Stimulated activated CD8-positive, alpha-beta memory T cell treated with anti-CD3 and anti-CD28 coated beads, Interleukin-12 subunit alpha, Interleukin-12 subunit beta, amount 100 ng/mL, for 4 hours (primary cell): ENCODE measurements around the gene SENP7.
A peak's percentile ranks its signal among the peaks of the same experiment; 100 is the strongest.
"Not testable (repeated sequence)": the region's sequence is repeated elsewhere in the genome, so short reads cannot be mapped to it uniquely, and the experiment has no call there.

ENCODE experiments used
- DNase-seq: peaks from one replicate; pipeline ENCODE4 v3.0.0-alpha.2; 2020; ENCODE audit warnings: low read depth

The SENP7 gene

DNA sequence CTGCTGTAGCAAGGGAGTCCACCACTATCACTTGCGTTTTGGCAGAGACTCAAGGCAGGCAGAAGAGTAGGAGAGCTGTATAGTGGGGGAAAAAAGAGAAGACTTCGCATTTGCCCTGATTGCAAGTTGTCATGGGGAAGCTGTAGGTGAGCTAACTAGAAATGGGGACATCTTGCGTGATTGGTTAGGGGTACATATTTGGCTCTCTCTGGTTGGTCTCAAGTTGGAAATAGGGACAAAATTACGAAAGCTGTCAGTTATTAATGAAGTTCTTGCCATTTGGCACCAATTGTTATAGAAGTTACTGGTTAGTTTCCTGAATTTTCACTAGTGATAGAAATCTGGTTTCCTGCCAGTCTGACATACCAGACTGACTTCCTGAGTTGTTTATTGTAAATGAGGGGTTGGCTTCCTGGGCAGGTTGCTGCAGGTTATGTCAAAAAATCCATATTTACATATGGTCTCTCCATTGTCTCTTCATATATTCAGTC is 8.2 kb upstream of the SENP7 start:
- DNase-seq, result no peak

DNA sequence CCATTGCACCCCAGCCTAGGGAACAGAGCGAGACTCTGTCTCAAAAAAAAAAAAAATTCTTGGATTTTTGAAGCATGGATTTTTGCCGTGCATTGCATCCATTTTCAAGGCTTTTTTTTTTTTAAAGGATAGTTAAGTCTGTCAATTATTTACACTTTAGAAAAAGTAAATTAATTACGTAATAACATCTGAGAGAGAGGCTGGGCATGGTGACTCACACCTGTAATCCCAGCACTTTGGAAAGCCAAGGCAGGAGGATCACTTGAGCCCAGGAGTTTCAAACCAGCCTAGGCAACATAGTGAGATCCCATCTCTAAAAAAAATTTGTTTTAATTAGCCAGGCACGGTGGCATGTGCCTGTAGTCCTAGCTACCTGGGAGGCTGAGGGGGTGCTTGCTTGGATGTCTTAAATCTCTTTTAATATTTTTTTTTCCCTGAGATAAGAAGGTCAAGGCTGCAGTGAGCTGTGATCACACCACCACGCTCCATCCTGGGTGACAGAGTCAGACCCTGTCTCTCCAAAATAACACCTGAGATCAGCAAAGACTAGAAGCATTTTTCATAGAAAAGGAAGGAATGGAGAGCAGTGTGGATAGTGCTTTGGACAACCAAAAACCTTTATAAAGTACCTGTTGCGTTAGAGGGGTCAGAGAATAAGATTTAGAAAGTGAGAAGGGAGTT is 6.8 kb upstream of the SENP7 start:
- no peak for DNase-seq

DNA sequence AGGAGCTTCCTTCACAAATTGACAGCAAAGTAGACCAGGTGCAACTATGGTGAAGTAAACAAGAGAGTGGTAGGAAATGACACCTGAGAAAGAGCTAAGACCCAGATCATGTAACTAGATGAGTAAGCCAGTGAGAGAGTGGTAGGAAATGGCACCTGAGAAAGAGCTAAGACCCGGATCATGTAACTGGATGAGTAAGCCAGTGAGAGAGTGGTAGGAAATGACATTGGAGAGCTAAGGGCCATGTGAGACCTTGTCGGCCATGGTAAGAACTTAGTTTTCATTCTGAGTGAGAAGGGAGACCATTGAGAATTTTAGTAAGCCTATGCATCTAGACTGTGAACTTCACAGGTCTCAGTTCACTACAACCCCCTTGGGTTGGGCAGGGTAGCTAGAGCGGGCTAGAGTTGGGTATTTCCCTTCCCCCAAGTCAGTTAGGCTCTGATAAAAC is 5.4 kb upstream of the SENP7 start:
- DNase-seq, result no peak

DNA sequence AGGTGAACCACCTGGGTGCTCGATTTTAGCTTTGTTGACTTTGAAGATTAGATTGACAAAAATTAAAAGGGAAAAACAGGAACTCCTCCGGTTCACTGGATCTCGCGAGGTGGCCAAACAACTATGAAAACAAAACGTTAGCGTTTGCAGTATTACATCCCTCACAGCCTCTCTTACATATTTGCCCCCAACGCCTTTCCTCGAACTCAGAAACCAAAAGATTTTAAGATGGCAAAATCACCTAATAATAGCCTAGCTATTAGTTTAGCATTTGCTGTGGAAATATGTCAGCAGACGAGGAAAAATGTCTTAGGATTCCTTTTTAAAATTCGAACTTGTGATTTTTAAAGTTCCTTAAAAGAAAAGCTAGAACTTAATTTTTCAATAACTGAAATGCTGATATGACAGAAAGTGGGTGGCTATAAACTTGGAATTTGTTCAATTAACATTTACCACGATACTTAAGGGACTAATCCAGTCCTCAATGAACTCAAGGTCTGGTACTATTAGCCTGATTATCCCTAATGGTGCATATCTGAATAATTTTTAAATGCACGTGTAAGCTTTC is 491 bp upstream of the SENP7 start:
- DNase-seq, result no peak

DNA sequence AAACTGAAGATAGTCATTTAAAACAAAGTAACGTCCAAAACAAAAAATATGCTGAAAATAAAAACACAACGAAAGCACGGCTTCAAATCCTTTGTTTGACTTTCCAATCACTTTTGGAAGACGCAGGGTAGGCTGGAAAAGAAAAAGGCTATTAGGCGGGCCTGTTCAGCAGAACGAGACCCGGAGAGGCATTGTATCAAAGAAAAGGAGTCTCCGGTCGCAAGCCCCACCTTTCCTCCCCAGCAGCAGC is 691 bp downstream of the SENP7 start:
- DNase-seq, result no peak

DNA sequence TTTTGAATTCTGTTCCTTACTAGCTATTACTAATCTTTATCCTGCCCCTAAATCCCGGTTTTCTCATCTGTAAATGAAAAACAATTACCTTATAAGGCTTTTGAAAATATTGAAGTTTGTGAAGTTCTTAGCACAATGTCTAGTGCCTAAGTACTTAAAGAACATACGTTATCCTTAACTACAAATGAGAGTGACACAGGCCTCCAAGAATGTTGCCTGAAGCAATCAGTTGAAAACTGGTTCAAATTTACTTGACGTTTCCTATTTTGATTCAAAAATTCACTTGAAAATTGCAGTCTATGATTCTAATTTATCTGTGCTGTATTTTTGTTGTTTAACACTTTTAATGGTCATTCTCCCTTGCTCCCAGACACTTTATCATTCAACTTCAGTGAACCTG is 3.2 kb downstream of the SENP7 start:
- no peak for DNase-seq

DNA sequence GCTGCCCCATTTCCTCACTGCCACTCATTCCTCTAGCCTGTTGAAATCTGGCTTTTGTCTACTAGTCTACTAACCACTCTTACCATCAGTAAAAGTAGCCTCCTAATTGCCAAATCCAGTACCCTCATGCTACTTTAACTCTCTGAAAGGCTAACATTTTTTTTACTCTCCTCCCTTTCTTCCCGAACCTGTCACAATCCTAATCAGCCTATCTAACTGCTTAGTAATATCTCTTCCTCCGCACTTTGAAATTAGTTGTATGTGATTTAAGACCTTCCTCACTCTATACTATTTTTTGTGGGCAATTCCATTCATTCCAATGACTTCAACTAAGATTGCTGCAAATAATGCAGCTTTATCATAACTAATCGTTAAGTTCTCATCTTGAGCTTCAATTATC is 3.7 kb downstream of the SENP7 start:
- DNase-seq, result no peak

DNA sequence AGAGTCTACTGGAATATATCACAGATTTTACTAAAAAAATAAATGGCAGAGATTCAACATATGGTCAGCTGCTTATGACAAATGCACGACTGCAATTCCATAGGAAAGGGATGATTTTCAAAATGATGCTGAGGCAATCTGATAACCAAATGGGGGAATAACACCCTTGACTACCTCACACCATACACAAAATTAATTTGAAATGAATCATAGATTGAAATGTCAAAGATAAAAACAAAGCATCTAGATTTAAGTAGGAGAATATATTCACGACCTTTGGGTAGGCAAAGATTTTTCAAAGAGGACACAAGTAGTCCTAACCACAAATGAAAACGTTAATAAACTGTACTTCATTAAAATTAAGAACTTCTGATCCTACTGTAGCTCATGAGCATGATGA is 11.2 kb downstream of the SENP7 start:
- DNase-seq, result no peak

DNA sequence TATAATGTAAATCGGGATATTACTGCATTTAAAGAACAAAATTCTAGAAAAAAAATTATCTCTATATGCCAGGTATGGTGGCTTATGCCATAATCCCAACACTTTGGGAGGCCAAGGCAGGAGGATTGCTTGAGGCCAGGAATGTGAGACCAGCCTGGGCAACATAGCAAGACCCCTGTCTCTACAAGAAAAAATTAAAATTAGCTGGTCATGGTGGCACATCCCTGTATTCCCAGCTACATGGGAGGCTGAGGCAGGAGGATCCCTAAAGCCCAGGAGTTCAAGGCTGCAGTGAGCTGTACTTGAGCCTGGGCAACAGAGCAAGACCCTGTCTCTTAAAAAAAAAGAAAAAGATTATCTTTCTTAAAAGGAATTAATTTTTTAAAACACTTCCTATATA is 12.8 kb downstream of the SENP7 start:
- DNase-seq, result no peak

DNA sequence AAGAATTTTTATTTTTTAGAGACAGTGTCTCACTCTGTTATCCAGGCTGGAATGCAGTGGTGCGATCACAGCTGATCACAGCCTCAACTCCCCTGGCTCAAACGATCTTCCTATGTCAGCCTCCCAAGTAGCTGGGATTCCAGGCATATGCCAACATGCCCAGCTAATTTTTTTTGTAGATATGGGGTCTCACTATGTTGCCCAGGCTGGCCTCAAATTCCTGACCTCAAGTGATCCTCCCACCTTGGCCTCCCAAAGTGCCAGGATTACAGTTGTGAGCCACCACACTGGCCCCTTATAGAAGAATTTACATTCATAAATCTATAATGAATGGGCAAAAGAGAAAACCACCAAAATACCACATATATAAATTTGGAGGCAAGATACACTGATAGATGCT is 15.2 kb downstream of the SENP7 start:
- no peak for DNase-seq

DNA sequence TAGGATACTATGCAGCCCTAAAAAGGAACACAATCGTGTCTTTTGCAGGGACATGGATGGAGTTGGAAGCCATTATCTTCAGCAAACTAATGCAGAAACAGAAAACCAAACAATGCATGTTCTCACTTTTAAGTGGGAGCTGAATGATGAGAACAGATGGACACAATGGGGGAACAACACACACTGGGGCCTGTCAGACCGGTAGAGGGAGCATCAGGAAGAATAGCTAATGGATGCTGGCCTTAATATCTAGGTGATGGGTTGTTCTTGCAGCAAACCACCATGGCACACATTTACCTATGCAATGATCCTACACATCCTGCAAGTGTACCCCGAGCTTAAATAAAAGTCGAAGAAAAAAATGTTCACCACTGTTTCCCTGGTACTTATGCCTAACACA is 17.5 kb downstream of the SENP7 start:
- no peak for DNase-seq

DNA sequence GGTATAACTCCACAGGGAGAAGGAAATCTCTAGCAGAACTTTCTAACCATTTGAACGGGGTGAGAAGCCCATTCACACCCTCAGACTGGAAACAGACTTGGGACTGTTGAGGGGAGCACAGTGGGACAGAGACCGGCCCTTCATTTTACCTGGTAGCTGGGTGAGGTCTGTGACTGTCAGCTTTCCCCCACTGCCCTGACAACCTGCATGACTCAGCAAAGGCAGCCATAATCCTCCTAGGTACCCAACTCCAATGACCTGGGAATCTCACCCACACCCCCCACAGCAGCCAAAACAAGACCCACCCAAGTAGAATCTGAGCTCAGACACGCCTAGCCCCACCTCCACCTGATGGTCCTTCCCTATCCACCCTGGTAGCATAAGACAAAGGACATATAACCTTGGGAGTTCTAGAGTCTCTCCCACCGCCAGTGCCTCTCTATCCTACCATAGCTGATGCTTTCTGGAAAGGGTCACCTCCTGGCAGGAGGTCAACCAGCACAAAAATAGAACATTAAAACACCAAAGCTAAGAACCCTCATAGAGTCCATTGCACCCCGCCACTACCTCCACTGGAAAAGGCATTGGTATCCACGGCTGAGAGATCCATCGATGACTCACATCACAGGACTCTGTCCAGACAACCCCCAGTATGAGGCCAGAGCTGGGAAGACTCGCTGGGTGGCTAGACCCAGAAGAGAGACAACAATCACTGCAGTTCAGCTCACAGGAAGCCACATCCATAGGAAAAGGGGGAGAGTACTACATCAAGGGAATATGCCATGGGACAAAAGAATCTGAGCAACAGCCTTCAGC is 28.0 kb downstream of the SENP7 start:
- no peak for DNase-seq

DNA sequence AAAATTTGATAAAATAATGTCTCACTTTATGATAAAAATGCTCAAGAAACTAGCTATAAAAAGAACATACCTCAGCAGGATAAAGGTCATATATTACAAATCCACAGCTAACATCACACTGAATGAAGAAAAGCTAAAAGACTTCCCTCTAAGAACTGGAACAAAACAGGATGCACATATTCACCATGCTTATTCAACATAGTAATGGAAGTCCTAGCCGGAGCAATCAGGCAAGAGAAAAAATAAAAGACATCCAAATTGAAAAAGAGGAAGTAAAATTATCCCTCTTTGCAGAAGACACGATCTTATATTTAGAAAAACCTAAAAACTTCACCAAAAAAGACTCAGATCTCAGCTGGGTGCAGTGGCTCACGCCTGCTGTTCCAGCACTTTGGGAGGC is 34.0 kb downstream of the SENP7 start:
- DNase-seq, result no peak

DNA sequence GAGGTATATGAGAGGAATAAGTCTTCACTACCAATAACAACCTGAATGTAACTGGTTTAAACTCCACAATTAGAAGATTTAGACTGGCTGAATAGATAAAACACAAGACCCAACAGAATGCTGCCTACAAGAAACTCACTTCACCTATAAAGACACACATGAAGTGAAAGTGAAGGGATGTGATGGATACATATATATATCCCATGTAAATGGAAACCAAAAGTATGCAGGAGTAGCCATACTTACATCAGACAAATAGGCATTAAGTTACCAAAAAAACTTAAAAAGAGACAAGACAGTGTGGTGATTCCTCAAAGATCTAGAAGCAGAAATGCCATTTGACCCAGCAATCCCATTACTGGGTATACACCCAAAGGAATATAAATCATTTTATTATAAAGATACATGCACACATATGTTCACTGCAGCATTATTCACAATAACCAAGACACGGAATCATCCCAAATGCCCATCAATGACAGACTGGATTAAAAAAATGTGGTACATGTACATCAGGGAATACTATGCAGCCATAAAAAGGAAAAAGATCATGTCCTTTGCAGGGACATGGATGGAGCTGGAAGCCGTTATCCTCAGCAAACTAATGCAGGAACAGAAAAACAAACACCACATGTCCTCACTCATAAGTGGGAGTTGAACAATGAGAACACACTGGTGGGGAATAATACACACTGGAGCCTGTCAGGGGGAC is 38.0 kb downstream of the SENP7 start:
- not testable (repeated sequence) for DNase-seq

DNA sequence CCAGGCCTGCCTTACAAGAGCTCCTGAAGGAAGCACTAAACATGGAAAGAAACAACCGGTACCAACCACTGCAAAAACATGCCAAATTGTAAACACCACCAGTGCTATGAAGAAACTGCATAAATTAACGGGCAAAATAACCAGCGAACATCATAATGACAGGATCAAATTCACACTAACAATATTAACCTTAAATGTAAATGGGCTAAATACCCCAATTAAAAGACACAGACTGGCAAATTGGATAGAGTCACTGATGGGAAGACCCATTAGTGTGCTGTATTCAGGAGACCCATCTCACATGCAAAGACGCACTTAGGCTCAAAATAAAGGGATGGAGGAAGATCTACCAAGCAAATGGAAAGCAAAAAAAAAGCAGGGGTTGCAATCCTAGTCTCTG is 44.3 kb downstream of the SENP7 start:
- not testable (repeated sequence) for DNase-seq

DNA sequence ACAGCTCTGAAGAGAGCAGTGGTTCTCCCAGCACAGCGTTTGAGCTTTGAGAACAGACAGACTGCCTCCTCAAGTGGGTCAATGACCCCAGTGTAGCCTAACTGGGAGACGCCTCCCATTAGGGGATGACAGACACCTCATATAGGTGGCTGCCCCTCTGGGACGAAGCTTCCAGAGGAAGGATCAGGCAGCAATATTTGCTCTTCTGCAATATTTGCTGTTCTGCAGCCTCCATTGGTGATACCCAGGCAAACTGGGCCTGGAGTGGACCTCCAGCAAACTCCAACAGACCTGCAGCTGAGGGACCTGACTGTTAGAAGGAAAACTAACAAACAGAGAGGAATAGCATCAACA is 45.7 kb downstream of the SENP7 start:
- DNase-seq, result not testable (repeated sequence)

DNA sequence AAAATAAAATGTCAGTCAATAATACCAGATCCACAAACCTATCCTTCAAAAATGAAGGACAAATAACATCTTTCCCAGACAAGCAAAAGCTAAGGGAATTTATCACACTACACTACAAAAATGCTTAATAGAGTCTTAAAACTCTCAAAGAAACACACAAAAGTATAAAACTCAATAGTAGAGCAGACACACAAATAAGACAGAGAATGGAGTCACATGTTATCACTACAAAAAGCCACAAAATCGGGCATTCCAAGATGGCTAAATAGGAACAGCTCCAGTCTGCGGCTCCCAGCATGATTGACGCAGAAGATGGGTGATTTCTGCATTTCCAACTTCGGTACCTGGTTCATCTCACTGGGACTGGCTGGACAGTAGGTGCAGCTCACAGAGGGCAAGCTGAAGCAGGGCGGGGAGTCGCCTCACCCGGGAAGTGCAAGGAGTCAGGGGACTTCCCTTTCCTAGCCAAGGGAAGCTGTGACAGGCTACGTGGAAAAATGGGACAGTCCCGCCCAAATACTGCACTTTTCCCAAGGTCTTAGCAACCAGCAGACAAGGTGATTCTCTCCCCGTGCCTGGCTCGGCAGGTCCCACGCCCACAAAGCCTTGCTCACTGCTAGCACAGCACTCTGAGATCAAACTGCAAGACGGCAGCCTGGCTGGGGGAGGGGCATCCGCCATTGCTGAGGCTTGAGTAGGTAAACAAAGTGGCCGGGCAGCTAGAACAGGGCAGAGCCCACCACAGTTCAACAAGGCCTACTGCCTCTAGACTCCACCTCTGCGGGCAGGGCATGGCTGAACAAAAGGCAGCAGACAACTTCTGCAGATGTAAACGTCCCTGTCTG is 46.3 kb downstream of the SENP7 start:
- DNase-seq, result peak; percentile 35

DNA sequence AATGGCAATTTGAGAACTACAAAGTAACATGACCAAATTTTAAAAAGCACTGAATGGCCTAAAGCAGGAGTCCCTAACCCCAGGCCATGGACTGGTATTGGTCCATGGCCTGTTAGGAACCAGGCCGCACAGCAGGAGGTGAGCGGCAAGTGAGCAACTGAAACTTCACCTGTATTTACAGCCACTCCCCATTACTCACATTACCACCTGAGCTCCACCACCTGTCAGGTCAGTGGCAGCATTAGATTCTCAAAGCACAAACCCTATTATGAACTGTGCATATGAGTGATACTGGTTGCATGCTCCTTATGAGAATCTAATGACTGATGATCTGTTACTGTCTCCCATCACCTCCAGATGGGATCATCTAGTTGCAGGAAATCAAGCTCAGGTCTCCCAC is 48.8 kb downstream of the SENP7 start:
- no peak for DNase-seq

DNA sequence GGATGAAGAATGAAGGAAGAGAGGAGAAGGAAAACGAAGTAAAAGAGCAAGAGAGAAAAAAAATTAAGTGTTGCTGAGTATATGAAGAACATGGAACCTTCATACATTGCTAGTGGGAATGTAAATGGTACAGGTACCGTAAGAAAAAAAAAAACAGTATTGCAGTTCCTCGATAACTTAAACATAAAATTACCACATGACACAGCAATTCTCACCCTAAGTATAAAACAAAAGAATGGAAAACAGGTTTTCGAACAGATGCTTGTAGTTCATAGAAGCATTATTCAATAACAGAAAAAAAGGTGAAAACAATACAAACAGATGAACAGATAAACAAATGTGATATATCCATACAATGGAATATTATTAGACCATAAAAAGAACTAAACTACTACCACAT is 51.6 kb downstream of the SENP7 start:
- DNase-seq, result no peak

DNA sequence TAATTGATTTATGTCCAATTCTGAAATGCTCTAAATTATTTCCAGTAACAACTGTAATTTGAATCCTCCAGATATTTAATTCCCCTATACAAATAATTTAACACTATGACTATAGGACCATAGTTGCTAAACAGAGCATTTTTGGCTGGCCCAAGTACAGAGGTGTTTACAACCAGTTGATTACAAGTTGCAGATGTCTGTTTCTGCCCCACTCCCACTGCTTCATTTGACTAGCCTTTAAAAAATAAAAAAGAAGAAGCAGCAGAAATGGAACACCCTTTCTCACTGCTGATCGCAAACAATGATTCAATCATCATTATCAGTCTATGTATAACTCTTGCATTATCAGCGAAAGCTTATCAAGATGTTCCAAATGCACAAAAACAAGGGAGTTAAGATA is 54.6 kb downstream of the SENP7 start:
- DNase-seq, result no peak

DNA sequence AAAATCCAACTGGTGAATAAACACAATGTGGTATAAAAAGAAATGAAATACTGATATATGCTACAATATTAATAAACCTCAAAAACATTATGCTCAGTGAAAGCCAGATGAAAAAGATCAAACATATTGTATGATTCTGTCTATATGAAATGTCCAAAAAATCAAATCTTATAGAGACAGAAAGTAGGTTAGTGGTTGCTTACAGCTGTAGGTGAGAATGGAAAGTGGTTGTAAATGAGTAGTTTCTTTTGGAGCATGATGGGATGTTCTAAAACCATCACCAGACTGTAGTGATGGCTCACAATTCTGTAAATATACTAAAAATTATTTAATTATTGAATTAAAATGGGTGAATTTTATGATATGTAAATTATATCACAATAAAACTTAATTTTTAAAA is 58.4 kb downstream of the SENP7 start:
- DNase-seq, result no peak

DNA sequence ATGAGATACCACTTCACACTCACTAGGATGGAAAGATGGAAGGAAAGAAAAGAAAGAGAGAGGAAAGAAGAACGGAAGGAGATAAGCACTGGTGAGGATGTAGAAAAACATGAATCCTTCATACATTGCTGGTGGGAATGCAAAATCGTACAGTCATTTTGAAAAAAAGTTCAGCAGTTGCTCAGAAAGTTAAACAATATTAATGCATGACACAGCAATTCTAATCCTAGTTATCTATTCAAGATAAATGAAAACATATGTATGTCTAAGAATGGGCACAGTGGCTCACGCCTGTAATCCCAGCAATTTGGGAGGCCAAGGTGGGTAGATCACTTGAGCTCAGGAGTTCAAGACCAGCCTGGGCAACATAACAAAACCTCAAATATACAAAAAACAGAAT is 59.1 kb downstream of the SENP7 start:
- DNase-seq, result no peak
